ENCODE data around the gene VAMP2.
"Not testable (repeated sequence)": the region's sequence is repeated elsewhere in the genome, so short reads cannot be mapped to it uniquely, and the experiment has no call there.

The VAMP2 gene

DNA sequence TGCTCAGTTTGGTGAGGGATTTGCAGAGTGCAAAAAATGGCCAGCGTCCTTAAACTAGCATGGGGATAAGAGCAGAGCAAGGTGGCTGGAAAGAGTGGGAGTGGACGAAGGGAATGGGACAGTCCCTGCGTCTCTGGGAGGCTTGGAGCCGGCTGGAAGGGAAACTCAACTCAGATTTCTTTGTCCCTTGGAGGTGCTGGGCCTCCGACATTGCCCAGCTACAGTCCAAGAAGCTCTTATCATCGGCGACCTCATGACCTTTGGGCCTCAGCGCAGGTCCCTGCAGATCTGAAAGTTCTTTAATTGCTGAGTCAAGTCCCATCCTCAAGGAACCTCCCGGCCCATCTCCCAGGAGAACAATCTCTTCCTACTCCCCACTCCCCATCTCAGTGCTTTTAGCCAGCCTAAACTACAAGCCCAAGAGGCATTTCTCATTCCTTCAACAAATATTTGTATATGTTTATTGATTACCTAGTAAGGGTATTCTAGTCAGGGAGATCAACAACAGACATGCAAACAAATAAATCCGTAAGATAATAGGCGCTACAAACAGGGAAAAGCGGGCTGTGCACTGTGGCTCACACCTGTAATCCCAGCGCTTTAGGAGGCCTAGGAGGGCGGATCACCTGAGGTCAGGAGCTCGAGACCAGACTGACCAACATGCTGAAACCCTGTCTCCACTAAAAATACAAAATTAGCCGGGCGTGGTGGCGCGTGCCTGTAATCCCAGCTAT lies 14.4 kb upstream of the VAMP2 start:
- in situ Hi-C loops (cut with HindIII; ENCODE audit: low sequenced_read_pairs): no loop called here

GRCh38 chr17:8176197-8176940 lies 13.6 kb upstream of the VAMP2 start, which contains the start of gene TMEM107:
Gene TMEM107, minus strand, starts transcription at chr17:8176380. Its CDS starts 94 bp downstream, at chr17:8176286.
- in situ Hi-C loops (cut with HindIII; ENCODE audit: low sequenced_read_pairs): no loop called here

DNA sequence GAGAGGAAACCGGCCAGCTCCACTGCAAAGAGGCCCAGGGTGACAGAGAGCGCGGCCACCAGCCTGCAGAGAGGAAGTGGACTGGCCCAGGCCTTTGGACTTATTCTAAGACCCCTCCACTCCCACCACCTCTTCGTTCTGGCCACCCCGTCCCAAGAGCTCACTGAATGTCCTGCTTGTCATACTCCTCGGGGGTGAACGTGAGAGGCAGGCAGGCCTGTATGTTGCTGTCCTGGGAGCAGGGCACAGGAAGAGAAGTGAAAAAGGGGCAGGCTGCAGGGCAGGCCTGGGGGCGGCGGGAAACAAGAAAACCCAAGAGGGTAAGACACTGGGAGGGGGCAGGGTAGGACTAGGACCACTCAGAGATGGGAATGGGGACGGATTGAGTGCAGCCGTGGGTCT lies 13.0 kb upstream of the VAMP2 start:
- in situ Hi-C loops (cut with HindIII; ENCODE audit: low sequenced_read_pairs): no loop called here

DNA sequence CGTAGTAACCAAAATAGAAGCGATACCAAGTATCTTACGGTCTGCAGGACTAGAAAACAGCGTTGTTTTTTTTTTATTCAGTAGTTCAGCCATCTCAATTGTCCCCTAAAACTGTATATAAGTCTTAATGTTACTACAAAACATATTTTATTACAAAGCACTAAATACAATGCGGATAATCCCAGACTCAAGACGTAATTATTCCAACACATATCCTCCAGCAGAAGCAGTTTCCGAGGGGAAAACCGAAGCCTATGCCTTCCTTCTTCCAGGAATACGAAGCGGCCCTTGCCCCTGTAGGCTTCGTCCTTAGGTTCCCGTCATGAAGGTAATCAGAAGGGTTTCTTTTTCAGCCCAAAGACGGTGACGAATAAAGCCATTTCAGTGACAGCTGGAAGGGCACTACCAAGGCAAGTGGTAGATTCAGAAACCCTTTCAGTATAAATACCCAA lies 11.1 kb upstream of the VAMP2 start:
- in situ Hi-C loops (cut with HindIII; ENCODE audit: low sequenced_read_pairs): no loop called here

DNA sequence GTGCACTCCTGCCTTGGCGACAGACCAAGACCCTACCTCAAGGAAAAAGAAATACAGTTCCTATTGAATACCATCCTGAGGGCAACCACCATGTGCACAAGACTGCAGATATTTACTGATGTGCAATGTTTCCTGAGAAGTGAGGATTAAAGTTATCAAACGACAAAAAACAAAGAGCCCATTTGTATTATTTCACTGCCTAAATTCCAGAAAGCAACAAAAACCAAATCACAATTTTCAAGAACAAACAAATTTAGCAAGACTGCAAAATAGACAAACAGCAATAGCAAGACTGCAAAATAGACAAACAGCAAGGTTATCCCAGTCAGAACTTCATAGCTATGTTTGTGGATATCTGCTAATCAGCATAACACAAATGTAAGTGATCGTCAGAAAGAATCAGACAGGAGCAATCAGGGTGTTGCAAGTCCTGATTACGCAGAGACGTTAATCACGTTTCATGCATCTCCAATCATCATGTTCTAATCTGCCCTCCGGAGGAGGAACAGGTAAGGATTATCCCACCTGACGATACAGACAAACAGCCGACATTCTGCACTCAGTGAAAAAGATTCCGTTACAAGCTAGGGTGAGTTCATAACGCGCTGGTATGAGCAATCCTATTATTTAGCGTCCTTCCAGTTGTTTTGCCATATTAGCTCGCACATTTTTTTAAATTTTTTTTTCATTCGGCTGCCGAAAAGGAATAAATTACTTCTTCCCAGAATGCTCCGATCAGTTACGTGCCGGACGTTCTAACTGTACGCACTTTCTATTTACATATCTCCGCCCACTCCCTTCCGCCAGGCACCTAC lies 10.5 kb upstream of the VAMP2 start:
- in situ Hi-C loops (cut with HindIII; ENCODE audit: low sequenced_read_pairs): no loop called here

DNA sequence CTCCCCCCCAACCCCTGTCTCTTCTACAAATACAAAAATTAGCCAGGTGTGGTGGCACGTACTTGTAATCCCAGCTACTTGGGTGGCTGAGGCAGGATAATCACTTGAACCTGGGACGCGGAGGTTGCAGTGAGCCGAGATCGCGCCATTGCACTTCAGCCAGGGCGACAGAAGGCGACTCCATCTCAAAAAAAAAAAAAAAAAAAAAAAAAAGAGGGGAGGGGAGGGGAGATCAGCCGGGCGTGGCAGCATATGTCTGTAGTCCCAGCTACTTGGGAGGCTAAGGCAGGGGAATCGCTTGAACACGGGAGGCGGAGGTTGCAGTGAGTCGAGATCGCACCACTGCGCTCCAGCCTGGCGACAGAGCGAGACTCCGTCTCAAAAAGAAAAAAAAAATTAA lies 7.4 kb upstream of the VAMP2 start:
- in situ Hi-C loops (cut with HindIII; ENCODE audit: low sequenced_read_pairs): not testable (repeated sequence)

- in situ Hi-C loops (cut with HindIII; ENCODE audit: low sequenced_read_pairs): no loop called here
These were observed 4.8 kb upstream of the VAMP2 start for GRCh38 chr17:8167526-8167925.

- in situ Hi-C loops (cut with HindIII; ENCODE audit: low sequenced_read_pairs): no loop called here
These were observed 4.0 kb upstream of the VAMP2 start for GRCh38 chr17:8166731-8167130.

- in situ Hi-C loops (cut with HindIII; ENCODE audit: low sequenced_read_pairs): no loop called here
These were observed 2.0 kb upstream of the VAMP2 start for GRCh38 chr17:8164815-8165131.

- in situ Hi-C loops (cut with HindIII; ENCODE audit: low sequenced_read_pairs): no loop called here
These were observed 1.4 kb upstream of the VAMP2 start for GRCh38 chr17:8163978-8164814.

DNA sequence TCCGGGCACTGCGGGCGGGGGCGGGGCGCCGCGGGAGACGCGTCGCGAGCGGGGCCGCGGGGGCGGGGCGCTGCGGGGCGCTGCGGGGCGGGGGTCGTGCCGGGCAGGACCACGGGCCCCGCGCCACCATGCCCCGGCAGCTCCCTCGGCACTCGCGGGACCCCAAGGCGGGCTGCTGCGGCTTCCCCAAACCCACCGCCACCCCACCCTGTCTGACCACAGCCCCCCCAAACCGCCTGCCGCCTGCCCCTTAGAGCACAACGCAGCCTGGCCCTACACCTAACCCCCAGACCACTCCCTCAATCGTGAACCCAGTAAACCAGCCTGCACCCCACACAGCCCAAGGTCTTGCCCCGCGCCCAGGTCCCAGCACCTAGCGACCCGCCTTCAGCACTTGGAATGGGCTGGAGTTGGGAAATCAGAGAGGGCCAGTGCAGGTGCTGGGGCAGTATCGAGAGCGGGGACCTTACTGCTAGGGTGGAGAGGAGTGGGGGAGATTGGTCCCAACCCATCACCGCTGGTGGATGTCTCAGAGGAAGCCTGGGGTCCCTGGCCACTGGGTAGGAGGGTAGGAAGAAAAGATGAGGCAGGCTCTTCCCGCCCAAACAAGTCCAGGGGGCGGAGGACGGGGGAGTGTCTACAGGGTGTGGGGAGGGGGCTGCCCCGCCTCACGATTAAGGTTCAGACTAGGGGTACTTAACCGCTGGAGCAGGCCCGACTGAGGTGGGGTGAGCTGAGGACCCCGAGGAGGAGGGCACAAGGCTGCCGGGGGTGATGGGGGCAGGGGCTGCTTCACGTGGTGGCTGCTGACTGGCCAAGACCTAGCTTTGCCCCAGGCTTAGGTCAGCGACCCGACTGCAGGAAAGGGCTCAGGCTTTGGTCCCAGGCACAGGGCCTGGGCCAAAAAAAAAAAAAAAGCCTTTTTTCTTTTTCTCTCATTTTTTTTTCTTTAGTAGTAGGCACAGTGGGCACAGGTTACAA lies 539 bp upstream of the VAMP2 start:
- in situ Hi-C loops (cut with HindIII; ENCODE audit: low sequenced_read_pairs): no loop called here

DNA sequence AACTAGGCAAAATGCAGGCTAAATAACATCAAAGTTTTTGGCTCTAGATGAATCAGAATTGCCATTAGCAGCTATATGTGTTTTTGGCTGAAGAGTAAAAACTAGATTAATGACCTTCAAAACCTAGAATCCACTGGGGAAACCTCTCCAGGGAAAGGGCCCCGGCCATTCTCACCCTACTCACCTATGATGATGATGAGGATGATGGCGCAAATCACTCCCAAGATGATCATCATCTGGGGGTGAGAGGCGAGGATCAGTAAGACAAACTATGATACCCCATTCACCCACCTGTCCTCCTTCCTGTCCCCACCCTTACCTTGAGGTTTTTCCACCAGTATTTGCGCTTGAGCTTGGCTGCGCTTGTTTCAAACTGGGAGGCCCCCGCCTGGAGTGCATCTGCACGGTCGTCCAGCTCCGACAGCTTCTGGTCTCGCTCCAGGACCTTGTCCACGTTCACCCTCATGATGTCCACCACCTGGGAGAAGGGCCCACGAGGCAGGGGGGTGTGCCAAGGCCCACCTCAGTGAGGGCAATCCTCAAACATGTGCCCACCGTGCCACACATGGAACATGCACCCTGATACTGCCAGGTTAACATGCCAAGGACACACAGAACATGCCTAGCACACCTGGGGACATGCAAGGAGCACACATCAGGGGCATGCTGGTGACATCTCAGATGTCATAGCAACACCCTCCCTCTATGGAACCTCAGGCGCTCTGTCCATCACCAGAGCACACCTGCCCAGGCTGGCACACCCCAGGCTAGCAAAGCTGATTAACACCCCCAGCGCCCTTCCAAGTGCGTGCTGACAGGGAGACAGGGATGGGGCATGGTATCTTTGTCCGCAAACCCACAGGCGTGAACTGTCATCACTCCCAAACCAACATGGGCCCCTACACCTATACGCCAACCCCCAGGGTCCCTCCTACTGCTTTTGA lies 1.2 kb downstream of the VAMP2 start:
- in situ Hi-C loops (cut with HindIII; ENCODE audit: low sequenced_read_pairs): no loop called here

GRCh38 chr17:8160741-8161221 lies 2.0 kb downstream of the VAMP2 start:
- in situ Hi-C loops (cut with HindIII; ENCODE audit: low sequenced_read_pairs): no loop called here

DNA sequence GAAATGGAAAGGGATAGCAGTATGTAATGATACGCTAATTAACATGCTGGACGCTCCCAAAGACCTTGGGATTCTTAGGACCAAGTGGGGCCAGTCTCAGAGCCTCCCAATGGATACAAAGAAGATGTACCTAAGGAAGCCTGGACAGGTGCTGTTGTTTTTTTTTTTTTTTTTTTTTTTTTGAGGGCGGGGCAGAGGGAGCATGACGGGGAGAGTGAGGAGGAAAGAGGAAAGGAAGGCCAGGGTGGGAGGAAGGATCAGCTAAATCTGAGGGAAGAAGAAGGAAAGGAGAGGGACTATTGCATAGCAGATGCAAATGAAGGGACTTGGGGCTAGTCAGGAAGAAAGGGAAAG lies 2.5 kb downstream of the VAMP2 start:
- in situ Hi-C loops (cut with HindIII; ENCODE audit: low sequenced_read_pairs): no loop called here

DNA sequence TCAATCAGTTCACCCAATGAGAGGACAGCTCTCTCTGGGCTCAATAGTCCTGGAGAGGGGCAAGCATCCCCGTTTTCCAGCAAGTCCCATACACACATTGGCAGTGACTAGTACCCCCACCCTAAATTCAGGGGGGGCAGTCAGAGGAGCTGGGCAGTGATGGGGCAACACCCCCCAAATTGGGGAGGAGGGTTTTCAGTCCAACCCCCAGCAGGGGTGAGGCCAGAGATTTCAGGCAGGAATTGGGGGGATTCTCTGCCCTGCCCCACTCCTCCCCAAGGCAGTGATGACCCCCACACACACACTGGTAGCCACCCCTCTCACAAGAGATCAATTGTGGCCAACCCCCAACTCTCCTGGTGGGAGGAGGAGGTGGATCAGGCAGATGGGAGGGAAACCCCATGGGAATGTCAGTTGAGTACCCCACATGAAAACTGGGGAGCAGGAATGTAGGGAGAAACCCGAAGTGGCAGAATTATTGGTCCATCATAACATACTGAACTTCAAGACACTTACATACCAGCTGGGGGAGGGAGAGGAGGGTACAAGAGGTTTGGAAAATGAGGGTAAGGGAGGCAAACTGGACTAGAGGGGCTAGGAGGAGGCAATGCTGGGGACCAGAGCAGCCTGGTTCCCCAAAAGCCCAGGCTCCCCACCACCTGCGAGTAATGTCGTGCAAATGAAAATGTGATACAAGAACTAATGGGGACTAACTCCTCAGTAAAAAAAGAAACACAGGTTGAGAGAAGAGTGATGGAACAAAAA lies 3.1 kb downstream of the VAMP2 start:
- in situ Hi-C loops (cut with HindIII; ENCODE audit: low sequenced_read_pairs): no loop called here

DNA sequence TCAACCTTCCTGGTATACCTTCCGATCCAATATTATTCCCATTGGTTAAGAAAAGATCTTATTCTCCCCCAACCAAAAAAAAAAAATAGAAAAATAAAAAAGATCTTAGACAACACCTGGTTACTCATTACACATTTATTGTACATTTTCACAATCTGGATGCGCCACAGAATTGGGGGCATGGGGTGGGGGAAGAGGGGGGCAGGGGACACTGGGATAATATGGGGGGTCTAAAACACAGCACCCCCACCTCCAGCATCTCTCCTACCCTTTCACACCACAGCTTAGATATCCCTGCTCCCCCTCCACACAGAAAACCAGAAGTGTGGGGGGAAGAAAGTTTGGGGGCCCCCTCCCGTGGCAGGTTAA lies 3.7 kb downstream of the VAMP2 start:
- in situ Hi-C loops (cut with HindIII; ENCODE audit: low sequenced_read_pairs): no loop called here

DNA sequence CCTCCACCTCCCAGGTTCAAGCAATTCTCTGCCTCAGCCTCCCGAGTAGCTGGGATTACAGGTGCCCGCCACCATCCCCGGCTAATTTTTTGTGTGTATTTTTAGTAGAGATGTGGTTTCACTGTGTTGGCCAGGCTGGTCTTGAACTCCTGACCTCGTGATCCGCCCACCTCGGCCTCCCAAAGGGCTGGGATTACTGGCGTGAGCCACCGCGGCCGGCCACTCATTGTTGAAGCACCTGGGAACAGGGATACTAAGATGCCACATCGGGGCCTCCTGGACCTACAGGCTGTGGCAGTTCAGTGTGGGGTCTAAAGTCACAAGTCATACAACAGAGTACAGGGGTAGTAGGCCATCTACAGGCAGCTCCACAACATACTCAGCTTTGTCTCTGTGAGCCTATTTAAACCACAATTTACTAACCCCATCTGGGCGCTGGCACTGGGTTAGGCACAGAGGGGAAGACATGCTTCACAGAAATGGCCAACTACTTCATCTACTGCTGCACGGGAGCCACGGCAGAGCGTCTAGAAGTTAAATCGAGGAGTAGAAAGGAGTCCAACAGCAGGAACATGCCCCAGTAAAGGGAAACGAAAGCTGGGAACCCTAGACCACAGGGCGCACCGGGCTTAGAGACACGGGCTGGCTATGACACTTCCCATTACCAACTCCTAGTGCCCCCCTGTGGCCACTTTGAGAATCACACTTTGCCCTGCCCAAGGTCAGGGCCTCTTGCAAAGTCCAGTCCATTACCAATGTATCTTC lies 4.3 kb downstream of the VAMP2 start:
- in situ Hi-C loops (cut with HindIII; ENCODE audit: low sequenced_read_pairs): no loop called here

Measured in endothelial cell of hepatic sinusoid (primary cell).